WTC11 (cell line): ENCODE data around the gene GAREM2.

Experiments used
- CTCF ChIP-seq: fragments of 200-600 bp; IDR thresholded peaks from 2 replicates; pipeline ENCODE4 v1.8.0; 2022; ENCODE audit warnings: antibody characterized with exemption
- ETV6 ChIP-seq: sonication (generic); formaldehyde crosslinking; IDR thresholded peaks from 2 replicates; pipeline ENCODE4 v1.8.1; 2022; ENCODE audit warnings: mild to moderate bottlenecking, missing genetic modification reagents
- MYBL2 ChIP-seq: sonication (generic); formaldehyde crosslinking; IDR thresholded peaks from 2 replicates; pipeline ENCODE4 v1.8.1; 2023; ENCODE audit warnings: mild to moderate bottlenecking, moderate library complexity, missing genetic modification reagents
- NR2C2 ChIP-seq: sonication (generic); formaldehyde crosslinking; IDR thresholded peaks from 2 replicates; pipeline ENCODE4 v1.8.0; 2022; ENCODE audit warnings: mild to moderate bottlenecking, missing genetic modification reagents
- SMAD4 ChIP-seq: sonication (generic); formaldehyde crosslinking; IDR thresholded peaks from 2 replicates; pipeline ENCODE4 v1.8.0; 2022; ENCODE audit warnings: mild to moderate bottlenecking, missing genetic modification reagents
- ZNF532 ChIP-seq: fragments of 250-450 bp; sonication (Bioruptor Pico); IDR thresholded peaks from 2 replicates; pipeline ENCODE4 v1.9.0; 2021; ENCODE audit warnings: mild to moderate bottlenecking, borderline replicate concordance
- TF ChIP-seq, protein P1 (sequence below): sonication (generic); formaldehyde crosslinking; IDR thresholded peaks from 2 replicates; pipeline ENCODE4 v1.8.1; 2023; ENCODE audit warnings: mild to moderate bottlenecking, moderate library complexity, missing genetic modification reagents
- TF ChIP-seq, protein P2 (sequence below): sonication (generic); formaldehyde crosslinking; IDR thresholded peaks from 2 replicates; pipeline ENCODE4 v1.8.0; 2022; ENCODE audit warnings: mild to moderate bottlenecking, missing genetic modification reagents
- TF ChIP-seq, protein P3 (sequence below): sonication (generic); formaldehyde crosslinking; IDR thresholded peaks from 2 replicates; pipeline ENCODE4 v1.8.0; 2022; ENCODE audit warnings: mild to moderate bottlenecking, missing genetic modification reagents
- TF ChIP-seq, protein P4 (sequence below): sonication (generic); formaldehyde crosslinking; IDR thresholded peaks from 2 replicates; pipeline ENCODE4 v1.8.1; 2022; ENCODE audit warnings: low read depth, missing genetic modification reagents, borderline replicate concordance
- TF ChIP-seq, protein P5 (sequence below): sonication (generic); formaldehyde crosslinking; IDR thresholded peaks from 2 replicates; pipeline ENCODE4 v1.8.0; 2023; ENCODE audit warnings: mild to moderate bottlenecking, missing genetic modification reagents

- TF ChIP-seq, protein P1, sequence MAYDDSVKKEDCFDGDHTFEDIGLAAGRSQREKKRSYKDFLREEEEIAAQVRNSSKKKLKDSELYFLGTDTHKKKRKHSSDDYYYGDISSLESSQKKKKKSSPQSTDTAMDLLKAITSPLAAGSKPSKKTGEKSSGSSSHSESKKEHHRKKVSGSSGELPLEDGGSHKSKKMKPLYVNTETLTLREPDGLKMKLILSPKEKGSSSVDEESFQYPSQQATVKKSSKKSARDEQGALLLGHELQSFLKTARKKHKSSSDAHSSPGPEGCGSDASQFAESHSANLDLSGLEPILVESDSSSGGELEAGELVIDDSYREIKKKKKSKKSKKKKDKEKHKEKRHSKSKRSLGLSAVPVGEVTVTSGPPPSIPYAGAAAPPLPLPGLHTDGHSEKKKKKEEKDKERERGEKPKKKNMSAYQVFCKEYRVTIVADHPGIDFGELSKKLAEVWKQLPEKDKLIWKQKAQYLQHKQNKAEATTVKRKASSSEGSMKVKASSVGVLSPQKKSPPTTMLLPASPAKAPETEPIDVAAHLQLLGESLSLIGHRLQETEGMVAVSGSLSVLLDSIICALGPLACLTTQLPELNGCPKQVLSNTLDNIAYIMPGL (CRISPR knock-in tag) = no peak
- TF ChIP-seq, protein P2, sequence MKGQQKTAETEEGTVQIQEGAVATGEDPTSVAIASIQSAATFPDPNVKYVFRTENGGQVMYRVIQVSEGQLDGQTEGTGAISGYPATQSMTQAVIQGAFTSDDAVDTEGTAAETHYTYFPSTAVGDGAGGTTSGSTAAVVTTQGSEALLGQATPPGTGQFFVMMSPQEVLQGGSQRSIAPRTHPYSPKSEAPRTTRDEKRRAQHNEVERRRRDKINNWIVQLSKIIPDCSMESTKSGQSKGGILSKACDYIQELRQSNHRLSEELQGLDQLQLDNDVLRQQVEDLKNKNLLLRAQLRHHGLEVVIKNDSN (CRISPR knock-in tag) = no peak
- no peak for TF ChIP-seq MYBL2
- TF ChIP-seq CTCF = no peak
- TF ChIP-seq, protein P3, sequence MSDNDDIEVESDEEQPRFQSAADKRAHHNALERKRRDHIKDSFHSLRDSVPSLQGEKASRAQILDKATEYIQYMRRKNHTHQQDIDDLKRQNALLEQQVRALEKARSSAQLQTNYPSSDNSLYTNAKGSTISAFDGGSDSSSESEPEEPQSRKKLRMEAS = no peak
- no peak for TF ChIP-seq ETV6 (CRISPR knock-in tag)
- no peak for TF ChIP-seq ZNF532 (CRISPR knock-in tag)
- TF ChIP-seq, protein P4, sequence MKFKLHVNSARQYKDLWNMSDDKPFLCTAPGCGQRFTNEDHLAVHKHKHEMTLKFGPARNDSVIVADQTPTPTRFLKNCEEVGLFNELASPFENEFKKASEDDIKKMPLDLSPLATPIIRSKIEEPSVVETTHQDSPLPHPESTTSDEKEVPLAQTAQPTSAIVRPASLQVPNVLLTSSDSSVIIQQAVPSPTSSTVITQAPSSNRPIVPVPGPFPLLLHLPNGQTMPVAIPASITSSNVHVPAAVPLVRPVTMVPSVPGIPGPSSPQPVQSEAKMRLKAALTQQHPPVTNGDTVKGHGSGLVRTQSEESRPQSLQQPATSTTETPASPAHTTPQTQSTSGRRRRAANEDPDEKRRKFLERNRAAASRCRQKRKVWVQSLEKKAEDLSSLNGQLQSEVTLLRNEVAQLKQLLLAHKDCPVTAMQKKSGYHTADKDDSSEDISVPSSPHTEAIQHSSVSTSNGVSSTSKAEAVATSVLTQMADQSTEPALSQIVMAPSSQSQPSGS (CRISPR knock-in tag) = no peak
- no peak for TF ChIP-seq SMAD4 (CRISPR knock-in tag)
- TF ChIP-seq NR2C2 (CRISPR knock-in tag) = no peak
- TF ChIP-seq, protein P5, sequence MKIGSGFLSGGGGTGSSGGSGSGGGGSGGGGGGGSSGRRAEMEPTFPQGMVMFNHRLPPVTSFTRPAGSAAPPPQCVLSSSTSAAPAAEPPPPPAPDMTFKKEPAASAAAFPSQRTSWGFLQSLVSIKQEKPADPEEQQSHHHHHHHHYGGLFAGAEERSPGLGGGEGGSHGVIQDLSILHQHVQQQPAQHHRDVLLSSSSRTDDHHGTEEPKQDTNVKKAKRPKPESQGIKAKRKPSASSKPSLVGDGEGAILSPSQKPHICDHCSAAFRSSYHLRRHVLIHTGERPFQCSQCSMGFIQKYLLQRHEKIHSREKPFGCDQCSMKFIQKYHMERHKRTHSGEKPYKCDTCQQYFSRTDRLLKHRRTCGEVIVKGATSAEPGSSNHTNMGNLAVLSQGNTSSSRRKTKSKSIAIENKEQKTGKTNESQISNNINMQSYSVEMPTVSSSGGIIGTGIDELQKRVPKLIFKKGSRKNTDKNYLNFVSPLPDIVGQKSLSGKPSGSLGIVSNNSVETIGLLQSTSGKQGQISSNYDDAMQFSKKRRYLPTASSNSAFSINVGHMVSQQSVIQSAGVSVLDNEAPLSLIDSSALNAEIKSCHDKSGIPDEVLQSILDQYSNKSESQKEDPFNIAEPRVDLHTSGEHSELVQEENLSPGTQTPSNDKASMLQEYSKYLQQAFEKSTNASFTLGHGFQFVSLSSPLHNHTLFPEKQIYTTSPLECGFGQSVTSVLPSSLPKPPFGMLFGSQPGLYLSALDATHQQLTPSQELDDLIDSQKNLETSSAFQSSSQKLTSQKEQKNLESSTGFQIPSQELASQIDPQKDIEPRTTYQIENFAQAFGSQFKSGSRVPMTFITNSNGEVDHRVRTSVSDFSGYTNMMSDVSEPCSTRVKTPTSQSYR (CRISPR knock-in tag) = no peak
These were observed 14.7 kb downstream of the GAREM2 start for GRCh38 chr2:26187537-26188104.
